ENCODE measurements around the gene RAB31. TPM values are rescaled to one million over a fixed set of nuclear protein-coding genes. Genes with fewer than 3 reads are reported as not detected.

The RAB31 gene
- total and polyA plus RNA-seq, 3 donors from 2014 or later = 75.9 to 110 (median 81.5) TPM

- Histone ChIP-seq H3K4me3 (no peak overlapping the region), H3K27ac (no peak overlapping the region), H3K4me1 (no peaks in the 10 kb centered on the region), H3K9me3 (no peaks in the 10 kb centered on the region), H3K36me3 (ENCODE audit: low read depth, missing control alignments) (no peaks in the 10 kb centered on the region), H3K27me3 (no peaks in the 10 kb centered on the region)
- WGBS, 2 donors = 69 to 77% methylated on average over 12 of the region's 12 CpGs
- no peak for DNase-seq
- TF ChIP-seq, protein P1, sequence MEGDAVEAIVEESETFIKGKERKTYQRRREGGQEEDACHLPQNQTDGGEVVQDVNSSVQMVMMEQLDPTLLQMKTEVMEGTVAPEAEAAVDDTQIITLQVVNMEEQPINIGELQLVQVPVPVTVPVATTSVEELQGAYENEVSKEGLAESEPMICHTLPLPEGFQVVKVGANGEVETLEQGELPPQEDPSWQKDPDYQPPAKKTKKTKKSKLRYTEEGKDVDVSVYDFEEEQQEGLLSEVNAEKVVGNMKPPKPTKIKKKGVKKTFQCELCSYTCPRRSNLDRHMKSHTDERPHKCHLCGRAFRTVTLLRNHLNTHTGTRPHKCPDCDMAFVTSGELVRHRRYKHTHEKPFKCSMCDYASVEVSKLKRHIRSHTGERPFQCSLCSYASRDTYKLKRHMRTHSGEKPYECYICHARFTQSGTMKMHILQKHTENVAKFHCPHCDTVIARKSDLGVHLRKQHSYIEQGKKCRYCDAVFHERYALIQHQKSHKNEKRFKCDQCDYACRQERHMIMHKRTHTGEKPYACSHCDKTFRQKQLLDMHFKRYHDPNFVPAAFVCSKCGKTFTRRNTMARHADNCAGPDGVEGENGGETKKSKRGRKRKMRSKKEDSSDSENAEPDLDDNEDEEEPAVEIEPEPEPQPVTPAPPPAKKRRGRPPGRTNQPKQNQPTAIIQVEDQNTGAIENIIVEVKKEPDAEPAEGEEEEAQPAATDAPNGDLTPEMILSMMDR (IDR thresholded peaks at IDR 0.05) = no peak
- no peak for TF ChIP-seq POLR2A (IDR thresholded peaks at IDR 0.05)
- intact Hi-C loops (cut with DNase I; ENCODE audit: low total_unique reads) = no loop called here
These were observed 11.4 kb downstream of the RAB31 start for GRCh38 chr18:9719421-9719981.

DNA sequence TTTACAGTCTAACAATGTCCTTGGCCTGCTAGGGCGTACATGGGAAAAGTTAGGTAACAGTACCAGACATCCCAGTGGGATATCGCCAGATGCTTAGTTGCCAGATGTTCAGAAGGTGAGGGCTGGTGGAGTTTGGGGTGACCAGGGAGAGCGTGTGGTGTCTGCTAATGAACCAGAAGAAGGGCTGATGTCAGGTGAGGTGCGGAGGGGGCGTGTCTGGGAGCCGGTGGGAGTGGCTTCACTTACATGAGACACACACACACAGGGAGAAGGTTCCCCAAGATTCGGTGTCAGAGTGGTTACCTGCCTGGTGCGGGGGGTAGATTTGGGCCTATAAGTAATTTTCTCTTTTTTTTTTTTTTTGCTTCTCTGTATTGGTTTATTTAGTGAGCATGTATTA, 12.2 kb downstream of the RAB31 start:
- WGBS, 2 donors = 83 to 93% methylated on average over 7 to 8 of the region's 8 CpGs
- DNase-seq = no peak
- H3K4me1 ChIP-seq = no peaks in the 10 kb centered on the region
- no peak overlapping the region for H3K4me3 ChIP-seq
- no peaks in the 10 kb centered on the region for H3K9me3 ChIP-seq
- H3K36me3 ChIP-seq (ENCODE audit: low read depth, missing control alignments) = no peaks in the 10 kb centered on the region
- no peak for TF ChIP-seq POLR2A (IDR thresholded peaks at IDR 0.05)
- TF ChIP-seq, protein P1 (IDR thresholded peaks at IDR 0.05) = no peak
- no peak overlapping the region for H3K27ac ChIP-seq
- intact Hi-C loops (cut with DNase I; ENCODE audit: low total_unique reads) = no loop called here
- H3K27me3 ChIP-seq = no peaks in the 10 kb centered on the region

DNA sequence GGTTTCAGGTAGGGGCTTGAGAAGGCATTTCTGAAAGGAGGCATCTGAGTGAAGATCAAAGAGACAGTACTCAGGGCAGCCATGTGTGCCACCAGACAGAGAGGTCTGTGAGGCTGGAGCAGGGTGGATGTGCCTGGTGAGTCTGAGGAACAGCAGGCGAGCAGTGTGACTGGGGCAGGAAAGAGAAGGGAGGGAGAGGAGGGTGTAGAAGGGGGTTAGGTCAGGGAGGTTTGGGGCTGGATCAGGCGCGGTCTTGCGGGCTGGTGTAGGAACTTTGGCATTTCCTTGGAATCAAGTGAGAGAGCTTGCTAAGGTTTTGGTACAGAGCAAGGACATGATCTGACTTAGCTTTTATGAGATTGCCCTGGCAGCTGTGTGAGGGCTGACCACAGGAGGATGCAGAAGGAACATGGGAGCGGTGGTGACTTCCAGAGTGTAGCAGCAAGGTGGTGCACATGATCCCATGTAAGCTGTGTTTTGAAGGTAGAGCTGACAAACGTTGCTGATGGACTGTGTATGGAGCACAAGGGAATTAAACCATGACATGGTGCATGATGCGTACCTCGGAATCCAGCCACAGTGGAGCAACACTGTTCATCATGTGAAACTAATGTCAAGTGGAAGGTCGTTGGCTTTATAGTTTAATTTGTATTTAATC, 13.9 kb downstream of the RAB31 start:
- no peak for DNase-seq
- Histone ChIP-seq H3K4me1 (no peaks in the 10 kb centered on the region), H3K27me3 (no peaks in the 10 kb centered on the region), H3K9me3 (no peaks in the 10 kb centered on the region), H3K36me3 (ENCODE audit: low read depth, missing control alignments) (no peaks in the 10 kb centered on the region), H3K4me3 (no peak overlapping the region), H3K27ac (no peak overlapping the region)
- TF ChIP-seq POLR2A (IDR thresholded peaks at IDR 0.05) = no peak
- TF ChIP-seq, protein P1 (IDR thresholded peaks at IDR 0.05) = no peak
- intact Hi-C loops (cut with DNase I; ENCODE audit: low total_unique reads) = no loop called here
- WGBS, 2 donors = 86 to 94% methylated on average over 9 of the region's 9 CpGs

GRCh38 chr18:9722691-9723090, 14.6 kb downstream of the RAB31 start:
- H3K4me1 ChIP-seq = no peaks in the 10 kb centered on the region
- no peak for DNase-seq
- WGBS, 2 donors = 74 to 86% methylated on average over 3 of the region's 3 CpGs
- no peaks in the 10 kb centered on the region for H3K27me3 ChIP-seq
- H3K27ac ChIP-seq = no peak overlapping the region
- intact Hi-C loops (cut with DNase I; ENCODE audit: low total_unique reads) = no loop called here
- no peak overlapping the region for H3K4me3 ChIP-seq
- no peaks in the 10 kb centered on the region for H3K36me3 ChIP-seq (ENCODE audit: low read depth, missing control alignments)
- H3K9me3 ChIP-seq = no peaks in the 10 kb centered on the region
- TF ChIP-seq, protein P1 (IDR thresholded peaks at IDR 0.05) = no peak
- TF ChIP-seq POLR2A (IDR thresholded peaks at IDR 0.05) = no peak

Measured in testis (tissue), 3 donors.